GM12872 (cell line): Measurements from ENCODE around the gene CENATAC.

Experiments used
- TF ChIP-seq, protein P1 (sequence below): IDR thresholded peaks from 3 replicates; pipeline ENCODE4 v1.5.1; 2011; ENCODE audit warnings: low read depth, mild to moderate bottlenecking, low read length, moderate library complexity; ENCODE audit not compliant: insufficient read depth

CENATAC gene

DNA sequence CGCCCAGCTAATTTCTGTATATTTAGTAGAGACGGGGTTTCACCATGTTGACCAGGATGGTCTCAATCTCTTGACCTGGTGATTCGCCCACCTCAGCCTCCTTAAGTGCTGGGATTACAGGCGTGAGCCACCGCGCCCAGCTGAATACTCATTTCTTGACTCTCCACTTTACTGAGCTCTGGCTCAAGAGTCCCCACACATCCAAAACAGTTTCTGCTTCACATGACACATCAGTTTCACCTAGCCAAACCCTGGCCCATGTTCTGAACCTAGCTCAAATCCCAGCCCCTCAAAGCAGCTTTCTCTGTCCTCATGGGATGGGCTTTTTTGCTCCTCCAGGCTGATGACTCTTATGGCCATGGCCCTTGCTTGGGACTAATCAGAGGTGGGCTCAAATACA lies 49.3 kb downstream of the CENATAC start:
- TF ChIP-seq, protein P1, sequence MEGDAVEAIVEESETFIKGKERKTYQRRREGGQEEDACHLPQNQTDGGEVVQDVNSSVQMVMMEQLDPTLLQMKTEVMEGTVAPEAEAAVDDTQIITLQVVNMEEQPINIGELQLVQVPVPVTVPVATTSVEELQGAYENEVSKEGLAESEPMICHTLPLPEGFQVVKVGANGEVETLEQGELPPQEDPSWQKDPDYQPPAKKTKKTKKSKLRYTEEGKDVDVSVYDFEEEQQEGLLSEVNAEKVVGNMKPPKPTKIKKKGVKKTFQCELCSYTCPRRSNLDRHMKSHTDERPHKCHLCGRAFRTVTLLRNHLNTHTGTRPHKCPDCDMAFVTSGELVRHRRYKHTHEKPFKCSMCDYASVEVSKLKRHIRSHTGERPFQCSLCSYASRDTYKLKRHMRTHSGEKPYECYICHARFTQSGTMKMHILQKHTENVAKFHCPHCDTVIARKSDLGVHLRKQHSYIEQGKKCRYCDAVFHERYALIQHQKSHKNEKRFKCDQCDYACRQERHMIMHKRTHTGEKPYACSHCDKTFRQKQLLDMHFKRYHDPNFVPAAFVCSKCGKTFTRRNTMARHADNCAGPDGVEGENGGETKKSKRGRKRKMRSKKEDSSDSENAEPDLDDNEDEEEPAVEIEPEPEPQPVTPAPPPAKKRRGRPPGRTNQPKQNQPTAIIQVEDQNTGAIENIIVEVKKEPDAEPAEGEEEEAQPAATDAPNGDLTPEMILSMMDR: no peak

DNA sequence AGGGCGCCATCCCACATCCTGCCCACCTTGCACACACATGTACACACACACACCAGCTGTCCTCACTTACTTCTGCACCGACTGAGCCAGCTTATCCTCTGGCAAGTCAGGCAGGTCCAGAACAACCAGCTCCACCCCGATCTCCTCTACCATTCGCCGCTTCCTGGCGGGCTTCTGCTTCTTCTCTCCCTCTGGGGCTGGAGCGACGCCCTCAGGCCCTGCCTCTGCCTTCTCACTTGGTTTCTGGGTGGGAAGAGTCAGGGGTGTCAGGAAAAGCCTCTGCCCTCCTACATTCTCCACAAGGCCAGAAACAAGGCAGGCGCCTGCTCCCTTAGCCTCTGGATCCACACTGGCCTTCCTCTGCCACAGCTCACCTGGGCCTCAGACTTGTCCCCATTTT lies 50.7 kb downstream of the CENATAC start:
- TF ChIP-seq, protein P1: no peak

DNA sequence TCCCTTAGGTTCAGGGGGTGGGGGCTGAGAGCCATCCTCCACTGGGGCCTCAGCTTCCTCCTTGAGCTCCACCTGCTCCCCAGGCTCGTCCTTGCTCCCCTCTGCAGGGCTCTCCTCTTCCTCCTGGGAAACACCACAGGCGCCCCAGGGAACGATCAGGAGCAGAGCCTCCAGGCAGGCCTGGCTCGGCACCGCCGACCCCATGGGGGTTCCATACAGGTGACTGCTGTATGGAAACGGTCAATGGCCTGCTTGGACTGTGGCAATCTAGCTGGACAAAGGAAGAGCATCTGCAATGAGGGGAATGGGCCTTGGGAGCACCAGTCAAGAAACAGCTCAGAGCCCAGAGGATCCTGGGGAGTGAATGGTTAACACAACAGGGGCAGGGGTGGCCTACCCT lies 51.1 kb downstream of the CENATAC start:
- TF ChIP-seq, protein P1: no peak

DNA sequence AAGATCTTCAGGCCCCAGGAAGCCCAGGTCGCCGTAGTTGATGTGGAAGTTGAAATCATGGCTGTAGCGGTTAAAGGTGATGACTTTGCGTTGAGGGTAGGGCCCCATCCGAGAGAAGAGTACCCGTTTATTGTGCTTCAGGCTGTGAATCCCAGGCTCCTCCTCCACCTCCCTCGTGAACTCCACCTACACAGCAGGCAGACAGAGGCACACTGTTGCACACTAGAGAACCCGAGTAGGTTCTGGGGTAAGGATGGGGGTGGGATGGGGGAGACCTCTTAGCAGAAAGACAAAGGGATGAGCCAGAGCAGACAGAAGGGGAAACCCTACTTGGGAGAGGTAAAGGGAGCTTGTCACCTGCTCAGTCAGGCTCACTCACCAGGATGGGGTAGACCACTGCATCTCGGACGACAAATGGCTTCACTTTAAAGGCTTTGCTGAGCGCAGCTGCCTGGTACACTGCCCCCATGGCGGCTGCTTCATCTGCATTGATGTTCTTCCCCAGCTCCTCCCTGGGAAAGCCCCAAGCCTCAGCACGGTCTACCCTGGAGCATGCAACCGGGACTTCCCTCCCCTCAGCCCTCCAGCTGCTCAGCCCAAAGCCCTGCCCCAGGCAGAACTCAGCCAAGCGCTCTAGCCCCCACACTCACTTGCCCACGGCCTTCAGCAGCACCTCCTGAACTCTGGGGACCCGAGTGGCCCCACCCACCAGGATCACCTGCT lies 53.7 kb downstream of the CENATAC start:
- TF ChIP-seq, protein P1: no peak

DNA sequence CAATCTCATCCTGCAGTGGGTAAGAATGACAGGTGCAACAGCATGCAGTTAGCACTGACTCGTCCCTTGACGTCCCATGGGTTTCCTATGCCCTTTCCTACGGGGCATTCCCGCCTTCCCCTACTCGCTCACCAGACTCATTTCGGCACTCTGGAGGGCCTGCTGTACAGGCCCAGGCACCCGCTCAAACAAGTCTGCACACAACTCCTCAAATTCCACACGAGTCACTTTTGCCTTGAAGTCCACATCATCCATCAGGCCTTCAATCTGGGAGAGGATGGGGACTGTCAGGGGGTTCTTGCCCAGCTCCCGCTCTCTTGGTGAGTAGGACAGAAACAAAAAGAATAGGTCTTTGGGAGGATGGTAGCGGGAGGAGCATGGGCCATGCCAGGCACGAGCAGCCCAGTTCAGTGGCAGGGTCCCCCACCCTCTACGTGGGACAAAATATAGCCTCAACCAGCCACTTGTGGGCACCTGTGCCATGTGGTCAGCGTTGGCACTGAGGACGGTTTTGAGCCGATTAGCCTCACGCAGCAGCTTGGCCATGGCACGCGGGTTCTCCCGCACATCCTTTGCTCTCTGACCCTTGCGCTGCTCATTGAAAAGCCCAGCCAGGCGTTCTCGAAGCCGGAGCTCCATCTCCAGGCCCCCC lies 54.4 kb downstream of the CENATAC start:
- TF ChIP-seq, protein P1: no peak

DNA sequence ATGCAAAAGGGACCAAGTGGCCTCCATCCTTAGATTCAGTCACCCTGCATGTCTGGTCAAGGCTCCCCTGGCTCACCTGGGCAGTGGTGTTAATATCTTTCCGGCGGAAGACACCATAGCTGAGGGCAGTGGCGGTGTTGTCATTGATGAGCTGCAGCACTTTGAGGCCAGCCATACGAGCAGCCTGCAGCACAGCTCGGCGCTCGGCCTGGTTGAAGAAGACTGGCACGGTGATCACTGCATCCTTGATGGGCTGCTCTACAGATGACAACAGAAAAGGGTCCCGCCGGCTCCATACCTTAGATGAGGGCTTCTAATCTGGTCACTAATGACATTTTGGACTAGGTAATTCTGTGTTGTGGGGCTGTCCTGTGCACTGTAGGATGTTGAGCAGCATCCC lies 56.5 kb downstream of the CENATAC start:
- TF ChIP-seq, protein P1: no peak

DNA sequence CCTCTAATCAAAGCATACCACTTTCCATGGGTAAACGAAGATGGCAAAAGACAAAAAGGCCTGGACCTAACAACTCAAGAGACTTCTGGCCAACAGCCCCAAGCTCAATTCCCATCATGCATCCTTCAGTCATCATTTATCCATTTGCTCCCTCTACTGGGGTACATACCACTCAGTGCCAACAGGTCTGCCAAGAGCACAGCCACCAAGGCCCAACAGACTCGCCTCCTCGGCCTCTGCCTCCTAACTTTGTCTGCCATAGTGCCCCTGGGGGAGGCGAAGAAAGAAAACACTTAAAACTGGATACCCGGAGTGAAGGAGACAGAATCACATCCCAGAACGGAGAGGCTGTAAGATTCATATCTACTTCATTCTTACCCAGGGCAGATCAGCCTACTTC lies 58.0 kb downstream of the CENATAC start:
- TF ChIP-seq, protein P1: peak; percentile 33; the same call in 1 of the 3 replicates
